SJCRH30 (cell line): ENCODE results near the gene SLC26A2. TPM values are rescaled to one million over a fixed set of nuclear protein-coding genes. Genes with fewer than 3 reads are reported as not detected.

ENCODE experiments used
- DNase-seq, 2 experiments: peaks; one replicate each; pipeline ENCODE4 v3.0.0-alpha.2; 2015 to 2020
- H3K27ac ChIP-seq: fragments of 250-450 bp; sonication (Bioruptor Pico); 2 replicates; pipeline ENCODE4 v1.5.1; 2020; ENCODE audit warnings: mild to moderate bottlenecking, moderate library complexity
- H3K27me3 ChIP-seq: fragments of 250-450 bp; sonication (Bioruptor Pico); 2 replicates; pipeline ENCODE4 v1.5.1; 2020; ENCODE audit warnings: mild to moderate bottlenecking, moderate library complexity
- H3K36me3 ChIP-seq: fragments of 250-450 bp; sonication (Bioruptor Pico); 2 replicates; pipeline ENCODE4 v1.5.1; 2020; ENCODE audit warnings: mild to moderate bottlenecking, moderate library complexity
- H3K4me1 ChIP-seq: fragments of 250-450 bp; sonication (Bioruptor Pico); 2 replicates; pipeline ENCODE4 v1.5.1; 2020; ENCODE audit warnings: mild to moderate bottlenecking, moderate library complexity
- H3K4me3 ChIP-seq: fragments of 250-450 bp; sonication (Bioruptor Pico); 2 replicates; pipeline ENCODE4 v1.5.1; 2020; ENCODE audit warnings: mild to moderate bottlenecking, moderate library complexity
- H3K9me3 ChIP-seq: fragments of 250-450 bp; sonication (Bioruptor Pico); replicated peaks from 2 replicates; pipeline ENCODE4 v1.5.1; 2020; ENCODE audit warnings: mild to moderate bottlenecking, moderate library complexity
- total RNA-seq: library from RNA; depleted of rRNA; stranded (reverse); fragments of >200 nt; shearing (Covaris generic); gene quantifications from 2 replicates; pipeline ENCODE4 v1.2.3, GENCODE V29; 2014; rRNA removed

SLC26A2 gene
- 51.5 and 52.4 TPM in 2 replicates for total RNA-seq

- H3K4me3 ChIP-seq = peak within 1 kb of the TSS; percentile 76
These were observed at the start of gene SLC26A2 for GRCh38 chr5:149960272-149961185. SLC26A2 (plus strand) TSS chr5:149960758; CDS start chr5:149977653, 16,895 bp downstream.

GRCh38 chr5:149911031-149911430 is 49.5 kb upstream of the SLC26A2 start:
- H3K4me3 ChIP-seq = no peak overlapping the region
- no peaks in the 10 kb centered on the region for H3K27me3 ChIP-seq
- H3K27ac ChIP-seq = no peak overlapping the region
- no peaks in the 10 kb centered on the region for H3K9me3 ChIP-seq
- H3K36me3 ChIP-seq = no peaks in the 10 kb centered on the region
- DNase-seq = no peak
- H3K4me1 ChIP-seq = no peaks in the 10 kb centered on the region

More at GRCh38 chr5:149960272-149961185, at the start of gene SLC26A2:
- Histone ChIP-seq H3K27me3 (no peaks in the 10 kb centered on the region), H3K4me1 (peaks cover 28% of the 10 kb centered on the region), H3K36me3 (no peaks in the 10 kb centered on the region), H3K9me3 (no peaks in the 10 kb centered on the region), H3K27ac (peak within 1 kb of the TSS; percentile 72)
- peak; percentile 98 to 99 for DNase-seq

GRCh38 chr5:149912226-149912871 is 48.2 kb upstream of the SLC26A2 start:
- no peak for DNase-seq
- Histone ChIP-seq H3K27ac (no peak overlapping the region), H3K4me3 (no peak overlapping the region)

GRCh38 chr5:149913436-149914419 is 46.8 kb upstream of the SLC26A2 start:
- Histone ChIP-seq H3K4me1 (no peaks in the 10 kb centered on the region), H3K36me3 (no peaks in the 10 kb centered on the region), H3K27me3 (0 out of 2 replicates have a peak, but pooled peaks cover 3% of the 10 kb centered on the region), H3K9me3 (no peaks in the 10 kb centered on the region), H3K27ac (no peak overlapping the region), H3K4me3 (no peak overlapping the region)
- DNase-seq = no peak

More at GRCh38 chr5:149912226-149912871, 48.2 kb upstream of the SLC26A2 start:
- Histone ChIP-seq H3K27me3 (0 out of 2 replicates have a peak, but pooled peaks cover 3% of the 10 kb centered on the region), H3K4me1 (no peaks in the 10 kb centered on the region), H3K9me3 (no peaks in the 10 kb centered on the region), H3K36me3 (no peaks in the 10 kb centered on the region)

GRCh38 chr5:149915392-149916260 is 44.9 kb upstream of the SLC26A2 start:
- Histone ChIP-seq H3K9me3 (no peaks in the 10 kb centered on the region), H3K4me1 (no peaks in the 10 kb centered on the region), H3K27me3 (0 out of 2 replicates have a peak, but pooled peaks cover 3% of the 10 kb centered on the region), H3K4me3 (no peak overlapping the region), H3K27ac (no peak overlapping the region), H3K36me3 (no peaks in the 10 kb centered on the region)
- DNase-seq = no peak

- Histone ChIP-seq H3K27me3 (0 out of 2 replicates have a peak, but pooled peaks cover 3% of the 10 kb centered on the region), H3K9me3 (no peaks in the 10 kb centered on the region), H3K36me3 (no peaks in the 10 kb centered on the region), H3K4me3 (no peak overlapping the region), H3K4me1 (no peaks in the 10 kb centered on the region), H3K27ac (no peak overlapping the region)
- DNase-seq = no peak
These were observed 44.1 kb upstream of the SLC26A2 start for GRCh38 chr5:149916334-149917072.

GRCh38 chr5:149917073-149917676 is 43.4 kb upstream of the SLC26A2 start:
- Histone ChIP-seq H3K4me1 (no peaks in the 10 kb centered on the region), H3K9me3 (no peaks in the 10 kb centered on the region), H3K27me3 (0 out of 2 replicates have a peak, but pooled peaks cover 3% of the 10 kb centered on the region), H3K36me3 (no peaks in the 10 kb centered on the region), H3K27ac (no peak overlapping the region), H3K4me3 (no peak overlapping the region)
- no peak for DNase-seq

GRCh38 chr5:149921597-149921996 is 39.0 kb upstream of the SLC26A2 start:
- no peaks in the 10 kb centered on the region for H3K36me3 ChIP-seq
- no peak overlapping the region for H3K27ac ChIP-seq
- no peak overlapping the region for H3K4me3 ChIP-seq

GRCh38 chr5:149922950-149923349 is 37.6 kb upstream of the SLC26A2 start:
- no peak overlapping the region for H3K4me3 ChIP-seq
- DNase-seq = no peak
- 0 out of 2 replicates have a peak, but pooled peaks cover 2% of the 10 kb centered on the region for H3K9me3 ChIP-seq
- H3K4me1 ChIP-seq = peaks cover 4% of the 10 kb centered on the region; the same call in 1 of the 2 replicates
- no peaks in the 10 kb centered on the region for H3K36me3 ChIP-seq
- no peaks in the 10 kb centered on the region for H3K27me3 ChIP-seq
- H3K27ac ChIP-seq = no peak overlapping the region

More at GRCh38 chr5:149921597-149921996, 39.0 kb upstream of the SLC26A2 start:
- H3K4me1 ChIP-seq = peaks cover 4% of the 10 kb centered on the region; the same call in 1 of the 2 replicates
- H3K27me3 ChIP-seq = 0 out of 2 replicates have a peak, but pooled peaks cover under 1% of the 10 kb centered on the region
- no peak for DNase-seq
- 0 out of 2 replicates have a peak, but pooled peaks cover 2% of the 10 kb centered on the region for H3K9me3 ChIP-seq

- Histone ChIP-seq H3K9me3 (0 out of 2 replicates have a peak, but pooled peaks cover 2% of the 10 kb centered on the region), H3K27ac (no peak overlapping the region), H3K4me1 (peaks cover 4% of the 10 kb centered on the region; the same call in 1 of the 2 replicates), H3K27me3 (no peaks in the 10 kb centered on the region), H3K4me3 (no peak overlapping the region), H3K36me3 (no peaks in the 10 kb centered on the region)
- DNase-seq = peak in 1 of 2 experiments; percentile 21
These were observed 36.1 kb upstream of the SLC26A2 start for GRCh38 chr5:149924486-149924885.

- no peaks in the 10 kb centered on the region for H3K9me3 ChIP-seq
- DNase-seq = no peak
- H3K36me3 ChIP-seq = no peaks in the 10 kb centered on the region
- H3K27me3 ChIP-seq = no peaks in the 10 kb centered on the region
- H3K4me1 ChIP-seq = no peaks in the 10 kb centered on the region; the same call in 1 of the 2 replicates
- H3K27ac ChIP-seq = no peak overlapping the region
- no peak overlapping the region for H3K4me3 ChIP-seq
These were observed 30.4 kb upstream of the SLC26A2 start for GRCh38 chr5:149930043-149930748.
